ENCODE measurements around the gene SELENOF.

Gene SELENOF

DNA sequence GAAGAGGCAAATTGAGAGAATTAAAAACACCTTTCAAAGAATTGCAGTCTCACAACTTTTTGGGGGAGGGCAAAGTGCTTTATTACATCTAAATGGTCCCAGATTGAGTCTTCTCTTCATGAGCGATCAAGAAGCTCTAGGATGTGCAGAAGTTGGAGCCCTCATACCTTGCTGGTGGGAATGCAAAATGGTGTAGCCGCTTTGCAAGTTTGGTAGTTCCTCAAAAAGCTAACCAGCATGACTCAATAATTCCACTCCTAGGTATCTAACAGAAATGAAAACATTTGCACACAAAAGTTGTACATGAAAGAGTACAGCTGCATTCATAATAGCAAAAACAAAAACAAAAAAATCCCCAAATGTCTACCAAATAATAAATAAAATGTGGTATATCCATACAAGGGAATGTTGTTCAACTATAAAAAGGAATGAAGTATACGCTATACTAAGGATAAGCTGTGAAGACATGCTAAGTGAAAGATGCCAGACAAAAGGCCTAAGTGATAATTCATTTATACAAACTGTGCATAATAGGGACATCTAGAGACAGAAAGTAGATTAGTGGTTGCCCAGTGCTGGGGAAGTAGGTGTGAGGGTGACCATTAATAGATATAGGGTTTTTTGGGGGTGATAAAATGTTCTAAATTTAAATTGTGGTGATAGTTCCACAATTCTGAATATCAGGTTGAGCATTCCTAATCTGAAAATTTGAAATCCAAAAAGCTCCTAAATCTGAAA, 55.2 kb downstream of the SELENOF start:
- H3K36me3 ChIP-seq, result peaks cover 0 to 5% (median 0%) of the 10 kb centered on the region in 3 donors
- TF ChIP-seq, protein P1, sequence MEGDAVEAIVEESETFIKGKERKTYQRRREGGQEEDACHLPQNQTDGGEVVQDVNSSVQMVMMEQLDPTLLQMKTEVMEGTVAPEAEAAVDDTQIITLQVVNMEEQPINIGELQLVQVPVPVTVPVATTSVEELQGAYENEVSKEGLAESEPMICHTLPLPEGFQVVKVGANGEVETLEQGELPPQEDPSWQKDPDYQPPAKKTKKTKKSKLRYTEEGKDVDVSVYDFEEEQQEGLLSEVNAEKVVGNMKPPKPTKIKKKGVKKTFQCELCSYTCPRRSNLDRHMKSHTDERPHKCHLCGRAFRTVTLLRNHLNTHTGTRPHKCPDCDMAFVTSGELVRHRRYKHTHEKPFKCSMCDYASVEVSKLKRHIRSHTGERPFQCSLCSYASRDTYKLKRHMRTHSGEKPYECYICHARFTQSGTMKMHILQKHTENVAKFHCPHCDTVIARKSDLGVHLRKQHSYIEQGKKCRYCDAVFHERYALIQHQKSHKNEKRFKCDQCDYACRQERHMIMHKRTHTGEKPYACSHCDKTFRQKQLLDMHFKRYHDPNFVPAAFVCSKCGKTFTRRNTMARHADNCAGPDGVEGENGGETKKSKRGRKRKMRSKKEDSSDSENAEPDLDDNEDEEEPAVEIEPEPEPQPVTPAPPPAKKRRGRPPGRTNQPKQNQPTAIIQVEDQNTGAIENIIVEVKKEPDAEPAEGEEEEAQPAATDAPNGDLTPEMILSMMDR (IDR thresholded peaks at IDR 0.05), result no peak
- no peaks in the 10 kb centered on the region for H3K9me3 ChIP-seq
- no peaks in the 10 kb centered on the region for H3K27me3 ChIP-seq
- intact Hi-C loops (cut with DNase I; ENCODE audit: low total_unique reads), result no loop called here
- H3K4me1 ChIP-seq, result no peaks in the 10 kb centered on the region
- no peak overlapping the region for H3K27ac ChIP-seq
- no peak for DNase-seq
- H3K4me3 ChIP-seq, result no peak overlapping the region

DNA sequence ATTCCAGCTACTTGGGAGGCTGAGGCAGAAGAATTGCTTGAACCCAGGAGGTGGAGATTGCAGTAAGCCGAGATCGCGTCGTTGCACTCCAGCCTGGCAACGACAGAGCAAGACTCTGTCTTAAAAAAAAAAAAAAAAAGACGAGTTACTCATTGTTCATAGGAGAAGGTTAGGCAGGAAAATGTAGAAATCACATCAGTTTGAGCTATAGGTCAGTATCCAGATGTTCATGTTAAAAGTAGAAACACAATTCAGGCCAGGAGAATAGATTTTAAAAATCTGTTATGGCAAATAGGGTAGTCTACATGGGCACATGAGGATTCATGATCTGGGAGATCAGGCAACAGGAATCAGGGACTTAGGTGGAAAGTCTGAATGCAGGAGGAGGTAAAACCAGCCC, 57.7 kb downstream of the SELENOF start:
- TF ChIP-seq, protein P1 (IDR thresholded peaks at IDR 0.05), result no peak
- Histone ChIP-seq H3K27ac (no peak overlapping the region), H3K27me3 (no peaks in the 10 kb centered on the region), H3K9me3 (no peaks in the 10 kb centered on the region), H3K4me3 (no peak overlapping the region), H3K4me1 (no peaks in the 10 kb centered on the region), H3K36me3 (no peaks in the 10 kb centered on the region)
- intact Hi-C loops (cut with DNase I; ENCODE audit: low total_unique reads), result no loop called here
- DNase-seq, result no peak

DNA sequence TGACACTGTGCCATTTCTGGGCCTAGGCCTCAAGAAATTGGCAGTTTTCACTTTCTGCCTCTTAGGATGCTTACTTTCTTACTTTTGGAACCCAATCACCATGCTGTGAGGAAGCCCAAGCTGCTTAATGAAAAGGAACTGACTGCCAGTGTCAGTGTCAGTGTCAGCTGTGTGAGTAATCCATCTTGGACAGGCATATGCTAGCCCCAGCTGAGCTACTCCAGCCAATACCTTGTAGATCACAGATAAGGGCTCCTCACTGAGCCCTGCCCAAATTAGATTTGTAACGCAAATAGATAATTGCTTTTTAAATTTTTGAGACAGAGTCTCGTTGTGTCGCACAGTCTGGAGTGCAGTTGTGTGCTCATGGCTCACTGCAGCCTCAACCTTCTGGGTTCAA, 59.6 kb downstream of the SELENOF start:
- Histone ChIP-seq H3K4me3 (no peak overlapping the region), H3K4me1 (no peaks in the 10 kb centered on the region), H3K9me3 (no peaks in the 10 kb centered on the region), H3K27ac (no peak overlapping the region), H3K36me3 (no peaks in the 10 kb centered on the region), H3K27me3 (no peaks in the 10 kb centered on the region)
- intact Hi-C loops (cut with DNase I; ENCODE audit: low total_unique reads), result no loop called here
- no peak for DNase-seq
- TF ChIP-seq, protein P1 (IDR thresholded peaks at IDR 0.05), result no peak

DNA sequence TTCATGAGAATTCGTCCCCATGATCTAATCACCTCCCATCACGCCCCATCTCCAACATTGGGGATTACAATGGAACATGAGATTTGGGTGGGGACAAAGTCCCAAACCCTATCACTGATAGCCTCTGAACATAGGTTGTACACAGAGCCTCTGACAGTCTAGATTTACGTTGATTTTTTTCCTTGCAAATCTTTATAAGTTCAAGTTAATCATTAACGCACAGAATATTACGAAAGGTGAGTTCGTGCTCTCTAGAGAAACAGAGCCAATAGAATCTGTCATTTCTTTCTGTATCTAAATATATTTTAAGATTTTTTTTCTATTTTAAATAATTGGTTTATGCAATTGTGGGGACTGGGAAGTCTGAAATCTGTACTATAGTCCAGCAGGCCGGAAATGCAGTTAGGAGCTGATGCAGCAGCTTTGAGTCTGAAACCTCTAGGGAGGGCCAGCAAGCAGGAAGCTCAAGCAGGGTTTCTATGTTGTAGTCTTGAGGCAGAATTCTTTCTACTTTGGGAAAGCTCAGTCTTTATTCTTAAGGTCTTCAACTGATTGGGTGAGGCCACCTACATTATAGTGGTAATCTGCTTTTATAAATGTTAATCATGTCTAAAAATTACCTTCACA, 61.0 kb downstream of the SELENOF start:
- H3K4me1 ChIP-seq, result no peaks in the 10 kb centered on the region
- no peaks in the 10 kb centered on the region for H3K9me3 ChIP-seq
- DNase-seq, result no peak
- no peak overlapping the region for H3K4me3 ChIP-seq
- H3K27ac ChIP-seq, result no peak overlapping the region
- intact Hi-C loops (cut with DNase I; ENCODE audit: low total_unique reads), result no loop called here
- no peaks in the 10 kb centered on the region for H3K27me3 ChIP-seq
- TF ChIP-seq, protein P1 (IDR thresholded peaks at IDR 0.05), result no peak
- H3K36me3 ChIP-seq, result no peaks in the 10 kb centered on the region

DNA sequence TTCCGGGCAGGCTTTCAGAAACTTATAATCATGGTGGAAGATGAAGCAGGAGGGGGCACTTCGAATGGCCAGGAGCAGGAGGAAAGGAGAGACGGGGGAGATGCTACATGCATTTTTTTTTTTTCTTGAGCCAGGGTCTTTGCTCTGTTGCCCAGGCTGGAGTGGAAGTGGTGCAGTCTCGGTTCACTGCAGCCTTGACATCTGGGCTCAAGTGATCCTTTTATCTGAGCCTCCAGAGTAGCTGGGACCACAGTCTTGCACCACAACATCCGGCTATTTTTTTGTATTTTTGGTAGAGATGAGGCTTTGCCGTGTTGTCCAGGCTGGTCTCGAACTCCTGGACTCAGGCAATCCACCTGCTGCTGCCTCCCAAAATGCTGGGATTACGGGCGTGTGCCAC, 61.6 kb downstream of the SELENOF start:
- no peaks in the 10 kb centered on the region for H3K9me3 ChIP-seq
- H3K27ac ChIP-seq, result no peak overlapping the region
- H3K36me3 ChIP-seq, result no peaks in the 10 kb centered on the region
- TF ChIP-seq, protein P1 (IDR thresholded peaks at IDR 0.05), result no peak
- H3K4me3 ChIP-seq, result no peak overlapping the region
- intact Hi-C loops (cut with DNase I; ENCODE audit: low total_unique reads), result no loop called here
- no peak for DNase-seq
- no peaks in the 10 kb centered on the region for H3K4me1 ChIP-seq
- H3K27me3 ChIP-seq, result no peaks in the 10 kb centered on the region

All from tibial artery (tissue), 4 donors.